OCI-LY1 (cell line): ENCODE measurements around the gene EHMT2.

ENCODE experiments used
- H2AFZ ChIP-seq: fragments of 200-600 bp; sonication (generic), shearing (Covaris generic); 2 replicates; pipeline ENCODE4 v1.6.0; 2014; ENCODE audit warnings: antibody characterized with exemption, mild to moderate bottlenecking, low read length
- H3F3A ChIP-seq: fragments of 200-600 bp; sonication (generic), shearing (Covaris generic); 2 replicates; pipeline ENCODE4 v1.6.0; 2014; ENCODE audit warnings: mild to moderate bottlenecking, antibody characterized with exemption, low read length, moderate library complexity; ENCODE audit not compliant: insufficient read depth
- H3K27ac ChIP-seq: fragments of 200-600 bp; sonication (generic); 2 replicates; pipeline ENCODE4 v1.5.1; 2014; ENCODE audit warnings: low read length, mixed run types, mild to moderate bottlenecking, low read depth; ENCODE audit not compliant: poor library complexity, severe bottlenecking
- H3K27me3 ChIP-seq: fragments of 200-600 bp; sonication (generic); 2 replicates; pipeline ENCODE4 v1.6.0; 2014; ENCODE audit warnings: antibody characterized with exemption, mild to moderate bottlenecking, low read length, moderate library complexity; ENCODE audit not compliant: insufficient read depth
- H3K36me3 ChIP-seq: fragments of 200-600 bp; sonication (generic); 2 replicates; pipeline ENCODE4 v1.6.1; 2014; ENCODE audit warnings: mild to moderate bottlenecking, antibody characterized with exemption, low read length, moderate library complexity, mixed read lengths; ENCODE audit not compliant: insufficient read depth
- H3K4me1 ChIP-seq: fragments of 200-600 bp; sonication (generic); 2 replicates; pipeline ENCODE4 v1.5.1; 2014; ENCODE audit warnings: mild to moderate bottlenecking, low read length, moderate library complexity; ENCODE audit not compliant: insufficient read depth, severe bottlenecking
- H3K4me2 ChIP-seq: fragments of 200-600 bp; sonication (generic), shearing (Covaris generic); 2 replicates; pipeline ENCODE4 v1.6.1; 2014; ENCODE audit warnings: low read length
- H3K4me3 ChIP-seq: fragments of 200-600 bp; sonication (generic); 2 replicates; pipeline ENCODE4 v1.5.1; 2014; ENCODE audit warnings: low read length, low read depth, mild to moderate bottlenecking, mixed read lengths; ENCODE audit not compliant: poor library complexity, severe bottlenecking
- H3K79me2 ChIP-seq: fragments of 200-600 bp; shearing (Covaris generic); 2 replicates; pipeline ENCODE4 v1.6.1; 2016; ENCODE audit warnings: mixed run types, low read length, mixed read lengths; ENCODE audit not compliant: insufficient read depth
- H3K9ac ChIP-seq: fragments of 200-600 bp; sonication (generic), shearing (Covaris generic); 2 replicates; pipeline ENCODE4 v1.6.1; 2014; ENCODE audit warnings: mild to moderate bottlenecking, low read length, mixed read lengths
- H3K9me2 ChIP-seq: fragments of 200-600 bp; sonication (generic), shearing (Covaris generic); 2 replicates; pipeline ENCODE4 v1.6.1; 2014; ENCODE audit warnings: low read depth, mild to moderate bottlenecking, low read length, mixed read lengths
- H3K9me3 ChIP-seq: fragments of 200-600 bp; shearing (Covaris generic); 2 replicates; pipeline ENCODE4 v1.6.1; 2014; ENCODE audit warnings: low read length, mixed read lengths
- H4K20me1 ChIP-seq: fragments of 200-600 bp; sonication (generic), shearing (Covaris generic); 2 replicates; pipeline ENCODE4 v1.6.0; 2016; ENCODE audit warnings: mild to moderate bottlenecking, low read length; ENCODE audit not compliant: insufficient read depth
- EZH2 ChIP-seq: fragments of 200-600 bp; sonication (generic), shearing (Covaris generic); IDR thresholded peaks from 2 replicates; pipeline ENCODE4 v1.8.0; 2017; ENCODE audit warnings: borderline replicate concordance, mixed run types, mild to moderate bottlenecking, antibody characterized with exemption, low read length, moderate library complexity, mixed read lengths
- TF ChIP-seq, protein P1 (sequence below): fragments of 200-600 bp; sonication (generic), shearing (Covaris generic); IDR thresholded peaks from 2 replicates; pipeline ENCODE4 v1.5.1; 2017; ENCODE audit warnings: mild to moderate bottlenecking, antibody characterized with exemption, low read length, moderate library complexity, mixed read lengths

Gene EHMT2

DNA sequence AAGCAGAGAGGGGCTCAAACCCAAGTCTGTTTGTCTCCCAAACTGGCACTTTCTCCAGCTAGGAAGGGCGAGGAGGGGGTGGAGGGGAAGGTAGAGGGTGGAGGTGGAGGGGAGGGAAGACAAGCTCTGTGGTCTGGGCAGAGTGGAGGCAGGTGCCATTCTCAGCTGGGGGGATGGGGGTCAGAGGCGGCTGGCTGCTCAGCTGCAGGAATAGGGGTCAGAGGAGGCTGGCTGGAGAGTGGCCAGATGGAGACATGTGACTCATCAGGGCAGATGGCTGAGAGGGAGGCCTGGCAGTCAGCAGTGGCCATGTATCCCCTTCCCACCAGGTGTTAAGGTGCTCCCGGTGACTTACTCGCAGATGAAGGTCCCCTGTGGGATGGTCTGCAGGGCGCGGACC is 15.2 kb downstream of the EHMT2 start:
- Histone ChIP-seq H3K4me1 (no peaks in the 10 kb centered on the region), H4K20me1 (no peaks in the 10 kb centered on the region), H3K4me3 (no peak overlapping the region), H3K9me2 (no peaks in the 10 kb centered on the region), H3K9me3 (no peaks in the 10 kb centered on the region), H2AFZ (no peak overlapping the region), H3K79me2 (no peaks in the 10 kb centered on the region), H3K27me3 (no peaks in the 10 kb centered on the region), H3K36me3 (peaks cover 71% of the 10 kb centered on the region), H3K27ac (no peak overlapping the region), H3K4me2 (no peak overlapping the region), H3F3A (no peaks in the 10 kb centered on the region), H3K9ac (no peak overlapping the region)
- TF ChIP-seq, protein P1, sequence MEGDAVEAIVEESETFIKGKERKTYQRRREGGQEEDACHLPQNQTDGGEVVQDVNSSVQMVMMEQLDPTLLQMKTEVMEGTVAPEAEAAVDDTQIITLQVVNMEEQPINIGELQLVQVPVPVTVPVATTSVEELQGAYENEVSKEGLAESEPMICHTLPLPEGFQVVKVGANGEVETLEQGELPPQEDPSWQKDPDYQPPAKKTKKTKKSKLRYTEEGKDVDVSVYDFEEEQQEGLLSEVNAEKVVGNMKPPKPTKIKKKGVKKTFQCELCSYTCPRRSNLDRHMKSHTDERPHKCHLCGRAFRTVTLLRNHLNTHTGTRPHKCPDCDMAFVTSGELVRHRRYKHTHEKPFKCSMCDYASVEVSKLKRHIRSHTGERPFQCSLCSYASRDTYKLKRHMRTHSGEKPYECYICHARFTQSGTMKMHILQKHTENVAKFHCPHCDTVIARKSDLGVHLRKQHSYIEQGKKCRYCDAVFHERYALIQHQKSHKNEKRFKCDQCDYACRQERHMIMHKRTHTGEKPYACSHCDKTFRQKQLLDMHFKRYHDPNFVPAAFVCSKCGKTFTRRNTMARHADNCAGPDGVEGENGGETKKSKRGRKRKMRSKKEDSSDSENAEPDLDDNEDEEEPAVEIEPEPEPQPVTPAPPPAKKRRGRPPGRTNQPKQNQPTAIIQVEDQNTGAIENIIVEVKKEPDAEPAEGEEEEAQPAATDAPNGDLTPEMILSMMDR: no peak
- no peak for TF ChIP-seq EZH2

DNA sequence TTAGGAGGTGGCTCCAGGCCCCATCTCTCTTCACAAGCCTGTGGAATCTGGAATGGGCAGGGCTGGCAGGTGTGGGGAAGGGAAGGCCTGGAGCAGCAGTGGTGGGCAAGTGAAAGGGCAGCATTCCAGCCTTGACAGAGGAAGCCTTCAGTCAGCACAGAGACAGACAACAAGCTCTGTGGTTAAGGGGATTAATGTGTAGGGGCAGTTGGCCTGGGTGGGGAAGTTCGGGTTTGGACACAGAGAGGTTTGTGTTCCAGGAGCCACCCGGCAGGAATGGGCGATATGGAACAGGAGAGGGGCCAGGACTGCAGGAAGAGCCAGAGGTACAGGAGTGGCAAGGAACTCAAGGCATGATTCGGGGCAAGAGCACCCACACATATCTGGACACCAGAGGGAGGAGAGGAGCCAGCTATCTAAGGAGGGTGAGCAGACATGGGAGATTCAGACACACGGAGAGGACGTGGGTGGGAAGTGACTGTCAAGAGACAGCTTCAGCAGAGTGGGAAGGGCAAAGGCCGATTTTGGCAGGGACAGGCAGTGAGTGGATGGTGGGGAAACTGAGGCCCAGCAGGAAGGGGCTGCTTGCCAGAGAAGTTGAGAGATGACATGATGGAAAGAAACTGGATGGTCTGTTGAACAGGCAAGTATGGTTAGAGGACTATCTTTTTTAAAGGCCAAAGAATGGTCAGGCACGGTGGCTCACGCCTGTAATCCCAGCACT is 16.2 kb downstream of the EHMT2 start:
- no peak for TF ChIP-seq EZH2
- TF ChIP-seq, protein P1: no peak
- no peaks in the 10 kb centered on the region for H3K9me2 ChIP-seq
- H3K9me3 ChIP-seq: no peaks in the 10 kb centered on the region
- H3F3A ChIP-seq: no peaks in the 10 kb centered on the region
- no peak overlapping the region for H3K9ac ChIP-seq
- H2AFZ ChIP-seq: no peak overlapping the region
- H3K4me3 ChIP-seq: no peak overlapping the region
- H3K36me3 ChIP-seq: peaks cover 60% of the 10 kb centered on the region
- no peaks in the 10 kb centered on the region for H3K79me2 ChIP-seq
- no peak overlapping the region for H3K27ac ChIP-seq
- H3K4me2 ChIP-seq: no peak overlapping the region
- no peaks in the 10 kb centered on the region for H3K4me1 ChIP-seq
- no peaks in the 10 kb centered on the region for H4K20me1 ChIP-seq
- H3K27me3 ChIP-seq: no peaks in the 10 kb centered on the region

DNA sequence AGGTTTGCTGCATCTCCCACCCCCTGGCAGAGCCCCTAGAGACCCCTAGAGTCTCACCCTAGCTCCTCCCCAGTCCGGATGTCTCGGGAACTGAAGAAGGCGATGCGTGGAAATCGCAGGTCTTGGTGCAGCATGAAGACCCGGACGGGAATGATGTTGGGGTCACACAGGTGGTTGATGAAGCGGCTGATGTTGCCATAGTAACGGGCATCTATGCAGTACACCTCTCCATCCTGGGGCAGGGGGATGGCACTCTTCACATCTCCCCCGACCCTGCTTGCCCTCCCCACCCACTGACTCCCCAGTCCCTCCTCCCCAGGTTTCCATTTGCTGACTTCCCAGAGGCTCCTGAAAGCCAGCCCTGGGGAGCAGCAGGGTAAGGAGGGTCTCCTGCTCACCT is 16.9 kb downstream of the EHMT2 start:
- no peak overlapping the region for H2AFZ ChIP-seq
- peaks cover 56% of the 10 kb centered on the region for H3K36me3 ChIP-seq
- H3K79me2 ChIP-seq: no peaks in the 10 kb centered on the region
- H3K9me3 ChIP-seq: no peaks in the 10 kb centered on the region
- H3K4me2 ChIP-seq: no peak overlapping the region
- H3K27me3 ChIP-seq: no peaks in the 10 kb centered on the region
- H4K20me1 ChIP-seq: no peaks in the 10 kb centered on the region
- no peaks in the 10 kb centered on the region for H3K9me2 ChIP-seq
- H3F3A ChIP-seq: no peaks in the 10 kb centered on the region
- H3K4me3 ChIP-seq: no peak overlapping the region
- H3K9ac ChIP-seq: no peak overlapping the region
- TF ChIP-seq, protein P1: no peak
- no peak for TF ChIP-seq EZH2
- no peaks in the 10 kb centered on the region for H3K4me1 ChIP-seq
- no peak overlapping the region for H3K27ac ChIP-seq
